HG02885 (cell line): ENCODE data around the gene ALOX5.

Source experiments
- ATAC-seq: cut with Tn5 transposase; IDR thresholded peaks from one replicate; pipeline ENCODE4 v1.9.1; 2021; ENCODE audit warnings: mild to moderate bottlenecking; ENCODE audit not compliant: unreplicated experiment, poor library complexity

The ALOX5 gene

DNA sequence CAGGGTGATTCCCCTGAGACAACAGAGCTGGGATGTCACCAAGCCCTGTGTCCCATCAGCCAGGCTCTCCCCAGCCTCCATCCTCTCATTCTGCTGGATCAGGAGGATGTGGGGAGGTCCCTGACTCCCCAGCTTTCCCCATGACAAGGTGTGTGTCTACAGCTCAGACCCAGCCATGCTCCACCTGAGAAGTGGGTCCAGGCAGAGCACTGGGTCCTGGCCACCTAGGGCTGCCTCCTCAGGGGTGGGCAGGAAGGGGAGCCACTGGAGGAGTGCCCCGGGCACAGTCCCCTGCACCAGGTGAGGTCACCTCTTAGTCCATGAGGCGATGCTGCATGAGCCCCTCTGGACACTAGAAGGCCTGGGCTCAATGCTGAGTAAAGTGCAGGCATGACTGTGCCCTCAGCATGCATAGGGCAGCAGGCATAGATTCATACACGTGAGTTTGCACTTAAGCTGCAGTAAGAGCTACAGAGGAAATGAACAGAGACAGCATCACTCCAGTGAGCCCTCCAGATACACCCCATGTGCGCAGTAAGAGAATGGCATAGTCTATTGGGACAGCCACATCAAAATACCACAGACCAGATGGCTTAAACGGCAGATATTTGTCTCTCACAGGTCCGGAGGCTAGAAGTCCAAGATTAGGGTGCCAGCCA lies 48.3 kb downstream of the ALOX5 start:
- no peak for ATAC-seq

DNA sequence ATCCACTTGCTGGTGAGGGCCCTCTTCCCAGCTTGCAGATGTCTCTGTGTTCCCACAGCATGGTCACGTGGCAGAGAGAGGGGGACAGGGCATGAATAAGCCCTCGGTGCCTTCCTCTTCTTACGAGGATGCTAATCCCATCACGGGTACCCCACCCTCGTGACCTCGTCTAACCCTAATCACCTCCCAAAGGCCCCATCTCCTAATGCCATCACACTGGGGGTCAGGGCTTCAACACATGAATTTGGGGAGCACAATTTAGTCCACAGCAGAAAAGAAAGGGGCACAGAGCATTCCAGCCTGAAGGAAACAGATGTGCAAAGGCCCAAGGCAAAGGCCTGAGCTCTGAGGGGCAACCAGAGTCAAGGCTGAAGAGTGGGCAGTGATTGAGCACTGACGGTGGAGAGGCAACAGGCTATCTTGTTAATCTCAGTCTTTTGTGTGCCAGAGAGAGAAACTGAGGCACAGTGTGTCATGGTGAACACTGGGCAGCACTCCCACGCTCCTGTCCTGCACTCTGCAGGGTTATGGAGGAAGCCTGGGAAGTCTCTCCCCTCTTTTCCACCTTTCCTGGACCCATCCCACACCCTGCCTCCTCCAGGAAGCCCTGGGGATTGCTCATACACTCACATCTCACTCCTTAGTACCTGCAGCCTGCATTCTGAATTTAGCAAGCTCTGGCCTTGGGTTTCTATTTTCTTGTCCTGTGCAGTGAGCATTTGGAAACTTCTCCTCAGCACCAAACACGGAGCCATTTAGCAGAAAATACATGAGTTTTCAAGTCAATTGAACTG lies 49.0 kb downstream of the ALOX5 start:
- no peak for ATAC-seq

DNA sequence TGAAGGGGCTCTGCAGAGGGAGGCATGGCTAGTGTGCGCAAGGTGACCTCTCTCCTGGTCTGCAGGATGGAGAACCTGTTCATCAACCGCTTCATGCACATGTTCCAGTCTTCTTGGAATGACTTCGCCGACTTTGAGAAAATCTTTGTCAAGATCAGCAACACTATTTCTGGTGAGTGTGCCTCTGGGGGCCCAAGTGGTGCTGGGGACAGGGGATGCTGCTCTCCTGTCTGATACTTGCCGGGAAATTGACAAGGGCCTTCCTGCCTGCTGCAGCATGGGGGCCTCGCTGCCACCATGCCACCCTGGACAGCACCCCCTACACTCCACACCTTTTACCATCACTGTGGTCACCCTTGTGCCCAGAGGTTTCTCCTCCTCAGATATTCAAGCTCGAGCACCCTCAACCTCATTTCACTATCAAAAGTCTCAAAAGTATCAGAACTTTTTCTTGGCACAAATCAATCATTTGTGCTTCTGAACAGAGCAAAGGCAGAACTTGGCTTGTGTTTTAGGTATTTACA lies 50.0 kb downstream of the ALOX5 start:
- ATAC-seq: no peak

DNA sequence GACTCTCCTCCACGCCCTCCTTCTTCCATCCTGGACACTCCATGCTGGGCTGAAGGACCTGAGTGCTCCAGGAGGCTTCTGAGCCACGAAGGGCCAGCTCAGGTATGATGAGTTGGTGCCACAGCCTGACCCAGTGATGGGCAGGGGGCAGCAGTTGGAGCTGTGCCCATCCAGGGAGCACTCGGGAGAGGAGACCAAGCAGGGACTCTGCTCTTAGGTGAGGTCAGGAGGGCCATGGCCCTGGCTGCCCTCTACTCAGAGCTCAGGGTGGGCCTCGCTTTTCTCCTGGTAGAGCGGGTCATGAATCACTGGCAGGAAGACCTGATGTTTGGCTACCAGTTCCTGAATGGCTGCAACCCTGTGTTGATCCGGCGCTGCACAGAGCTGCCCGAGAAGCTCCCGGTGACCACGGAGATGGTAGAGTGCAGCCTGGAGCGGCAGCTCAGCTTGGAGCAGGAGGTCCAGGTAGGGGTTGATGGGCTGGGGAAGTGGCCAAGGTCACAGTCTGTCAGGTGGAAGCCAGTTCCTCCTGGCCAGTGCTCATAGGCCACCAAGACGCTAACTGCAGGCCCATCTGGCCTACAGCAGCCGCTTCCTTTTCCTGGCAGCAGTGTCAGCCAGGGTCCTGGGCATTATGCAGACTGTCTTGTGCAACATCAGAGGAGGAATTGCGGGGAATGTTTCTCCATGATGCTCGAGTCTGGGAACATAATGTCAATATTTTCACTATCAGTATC lies 50.8 kb downstream of the ALOX5 start:
- no peak for ATAC-seq

DNA sequence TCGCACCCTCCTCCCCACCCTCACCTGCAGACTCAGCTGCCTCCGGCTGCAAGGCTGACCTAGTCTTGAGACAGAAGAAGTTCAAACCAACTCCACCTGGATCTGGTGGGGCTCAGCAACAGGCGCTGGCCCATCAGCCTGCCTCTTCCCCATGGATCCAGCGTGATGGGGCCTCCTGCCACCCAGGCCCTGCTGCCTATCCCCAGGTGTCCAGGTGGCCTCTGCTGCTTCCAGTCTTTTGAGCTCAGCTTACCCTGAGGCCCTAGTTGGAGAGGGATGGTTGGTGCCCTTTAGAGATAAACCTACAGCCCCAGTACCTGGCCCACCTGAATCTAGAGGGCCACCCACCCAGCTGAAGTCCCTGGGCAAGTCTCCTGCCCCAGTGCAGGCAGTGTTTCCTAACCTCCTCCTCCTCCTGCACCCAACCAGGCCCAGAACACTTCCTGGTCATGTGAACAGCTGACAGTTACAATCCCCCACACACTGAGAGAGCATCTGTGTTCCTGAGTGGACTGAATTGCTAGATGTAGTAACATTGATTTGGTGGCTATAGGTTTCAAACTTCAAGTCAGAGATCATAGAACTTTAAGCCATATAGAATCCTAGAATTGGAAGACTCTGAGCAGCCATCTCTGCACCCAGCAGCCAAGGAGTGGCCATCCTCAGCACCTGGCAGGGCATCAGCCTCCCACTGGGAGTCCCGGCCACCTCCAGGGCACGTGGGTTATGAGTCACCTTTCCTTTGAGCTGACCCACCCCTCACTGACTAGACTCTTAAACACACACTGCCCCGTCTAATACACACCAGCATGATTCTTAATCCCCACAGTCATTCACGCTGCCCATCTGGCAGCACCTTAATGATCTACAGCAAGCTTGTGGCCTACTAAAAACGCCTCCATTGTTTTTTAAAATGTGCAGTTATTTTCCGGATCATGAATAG lies 51.9 kb downstream of the ALOX5 start:
- no peak for ATAC-seq

DNA sequence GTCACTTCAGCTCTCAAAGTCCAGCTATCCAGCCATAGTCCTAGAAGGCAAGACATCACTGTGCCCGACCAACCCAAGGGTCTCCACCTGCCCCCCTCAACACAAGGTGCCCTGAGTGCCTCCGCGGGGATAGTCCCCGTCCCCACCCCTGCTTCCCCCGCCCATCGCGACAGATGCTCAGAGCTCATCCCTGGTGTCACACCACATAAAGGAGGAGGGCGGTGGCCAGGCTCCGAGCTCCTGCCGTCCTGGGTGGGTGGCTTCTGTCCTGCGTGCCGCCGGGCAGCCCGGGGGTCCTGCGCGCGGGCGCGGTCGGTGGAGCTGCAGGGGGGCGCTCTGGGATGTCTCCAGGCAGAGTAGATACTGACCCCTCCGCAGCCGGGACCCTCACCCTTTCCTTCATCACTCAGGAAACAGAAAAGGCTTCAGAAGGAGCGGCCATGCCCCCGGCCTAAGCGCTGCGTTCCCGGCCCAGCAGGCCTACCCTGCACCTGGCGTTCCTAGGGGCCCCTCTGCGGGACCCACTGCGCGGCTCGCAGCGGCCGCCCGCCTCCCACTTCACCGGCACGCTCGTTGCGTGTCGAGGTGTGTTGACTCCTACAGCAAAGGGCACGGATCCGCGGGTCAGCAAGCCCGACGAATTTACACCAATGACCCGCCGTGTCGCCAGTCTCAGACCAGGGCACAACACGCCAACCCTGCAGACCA lies 53.4 kb downstream of the ALOX5 start:
- no peak for ATAC-seq

DNA sequence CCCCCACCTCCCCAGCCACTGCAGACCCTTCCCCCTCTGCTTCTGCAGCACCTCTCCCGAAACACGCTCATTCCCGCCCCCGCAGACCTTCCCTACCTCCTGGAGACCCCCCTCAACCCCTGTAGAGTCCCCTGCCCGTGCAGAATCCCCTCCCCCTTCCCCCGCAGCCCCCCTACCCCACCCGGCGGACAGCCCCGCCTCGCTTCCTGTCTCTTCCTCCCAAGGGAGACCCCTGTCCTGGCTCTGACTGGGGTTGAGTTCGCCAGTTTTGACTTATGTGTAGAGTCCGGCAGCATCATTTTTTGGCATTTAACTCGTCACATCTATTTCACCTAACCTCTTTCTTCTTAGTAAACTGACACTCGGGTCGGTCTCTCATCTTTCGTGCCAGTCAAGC lies 54.0 kb downstream of the ALOX5 start:
- ATAC-seq: no peak

DNA sequence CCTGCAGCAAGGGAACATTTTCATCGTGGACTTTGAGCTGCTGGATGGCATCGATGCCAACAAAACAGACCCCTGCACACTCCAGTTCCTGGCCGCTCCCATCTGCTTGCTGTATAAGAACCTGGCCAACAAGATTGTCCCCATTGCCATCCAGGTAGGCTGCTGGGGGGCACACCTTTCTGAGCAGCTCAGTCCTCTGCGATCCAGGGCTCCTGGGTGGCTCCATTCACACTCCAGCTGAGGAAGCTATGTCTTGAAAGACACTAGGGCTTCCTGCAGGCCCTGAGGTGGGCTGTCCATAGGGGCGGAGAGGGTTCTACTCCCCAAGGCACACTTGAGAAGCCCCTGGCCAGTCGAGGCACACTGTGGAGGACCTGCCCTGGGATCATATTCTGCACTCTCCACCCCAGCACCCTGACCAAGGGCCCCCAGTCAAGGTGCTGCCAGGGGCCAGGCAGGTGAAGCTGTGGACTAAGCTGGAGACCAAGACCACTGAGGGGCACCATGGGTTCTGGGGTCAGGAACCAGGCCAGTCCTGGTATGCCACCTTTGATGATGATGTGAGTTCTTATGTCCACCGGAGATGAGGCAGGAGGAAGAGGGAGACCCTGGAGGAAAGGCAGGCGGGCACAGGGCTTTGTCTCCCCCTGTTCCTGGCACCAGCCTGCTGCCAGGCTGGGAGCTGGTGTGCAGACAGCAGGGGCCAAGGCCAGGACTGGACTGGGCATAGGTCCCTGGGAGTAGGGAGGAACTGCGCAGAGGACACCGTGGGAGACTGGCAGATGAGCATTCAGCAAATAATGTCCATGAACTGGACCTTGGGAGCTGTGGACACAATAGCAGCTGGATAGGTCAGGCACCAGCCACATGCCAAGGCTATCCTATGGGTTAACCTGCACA lies 54.8 kb downstream of the ALOX5 start:
- ATAC-seq: no peak

DNA sequence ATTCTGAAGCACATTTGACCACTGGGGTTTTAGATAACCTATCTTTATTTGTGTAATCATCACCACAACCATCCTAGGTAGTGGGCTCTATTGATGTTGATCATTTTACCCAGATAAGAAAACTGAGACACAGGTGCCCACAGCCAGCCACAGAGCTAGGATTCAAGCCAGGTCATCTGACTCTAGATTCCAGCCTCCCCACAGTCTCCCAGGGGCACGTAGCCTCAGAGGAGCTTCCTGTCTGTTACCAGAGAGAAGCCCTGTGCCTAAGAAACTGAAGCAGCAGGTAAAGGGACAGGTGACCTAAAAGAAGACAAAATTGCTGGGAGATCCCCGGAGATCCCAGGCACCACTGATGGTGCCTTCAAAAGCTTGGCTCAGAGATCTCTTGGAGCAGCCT lies 55.8 kb downstream of the ALOX5 start:
- no peak for ATAC-seq

DNA sequence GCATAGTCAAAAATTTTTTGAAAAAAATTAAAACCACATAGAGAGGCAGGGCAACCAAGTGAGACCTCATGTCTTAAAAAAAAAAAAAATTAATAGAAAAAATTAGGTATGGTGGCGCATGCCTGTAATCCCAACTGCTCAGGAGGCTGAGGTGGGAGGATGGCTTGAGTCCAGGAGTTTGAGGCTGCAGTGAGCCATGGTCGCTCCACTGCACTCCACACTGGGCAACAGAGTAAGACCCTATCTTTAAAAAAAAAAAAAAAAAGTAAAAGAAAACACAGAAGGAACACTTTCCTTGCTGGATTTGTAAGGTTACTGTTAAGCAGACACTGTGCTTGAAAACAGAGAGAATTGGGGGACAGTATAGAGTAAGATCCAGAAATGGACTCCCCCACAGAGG lies 58.1 kb downstream of the ALOX5 start:
- ATAC-seq: no peak

DNA sequence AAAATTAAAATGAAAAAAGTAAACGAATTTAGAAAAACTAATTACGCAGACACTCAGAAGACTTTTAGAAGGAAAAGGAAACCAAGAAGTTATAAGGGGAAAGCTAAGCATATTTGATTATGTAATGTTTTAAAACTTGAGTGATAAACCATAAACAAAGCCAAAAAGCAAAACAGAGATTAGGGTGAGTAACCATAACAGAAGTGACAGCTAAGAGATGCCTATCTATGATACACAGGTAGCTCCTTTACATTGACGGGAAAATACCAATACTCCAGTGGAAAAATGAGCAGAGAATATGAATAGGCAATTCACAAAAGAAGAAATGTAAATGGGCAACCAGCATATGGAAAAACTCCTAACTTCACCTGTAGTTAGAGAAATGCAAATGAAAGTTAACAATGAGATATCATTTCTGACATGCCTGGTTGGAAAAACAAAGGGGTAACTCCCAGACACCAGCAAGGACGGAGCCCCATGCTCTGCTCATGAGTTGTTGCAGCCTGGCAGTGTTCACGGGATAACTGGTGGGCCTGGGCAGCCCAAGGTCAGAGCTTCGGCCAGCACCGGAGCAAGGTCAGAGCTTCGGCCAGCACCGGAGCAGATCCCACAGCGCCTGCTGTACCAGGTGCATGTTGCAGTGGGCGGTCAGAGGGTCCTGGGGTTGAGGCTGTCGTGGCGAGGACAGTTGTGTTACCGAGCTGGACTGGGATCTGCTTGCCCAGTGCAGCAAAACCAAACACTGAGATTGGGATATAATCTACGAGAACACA lies 58.9 kb downstream of the ALOX5 start:
- no peak for ATAC-seq

DNA sequence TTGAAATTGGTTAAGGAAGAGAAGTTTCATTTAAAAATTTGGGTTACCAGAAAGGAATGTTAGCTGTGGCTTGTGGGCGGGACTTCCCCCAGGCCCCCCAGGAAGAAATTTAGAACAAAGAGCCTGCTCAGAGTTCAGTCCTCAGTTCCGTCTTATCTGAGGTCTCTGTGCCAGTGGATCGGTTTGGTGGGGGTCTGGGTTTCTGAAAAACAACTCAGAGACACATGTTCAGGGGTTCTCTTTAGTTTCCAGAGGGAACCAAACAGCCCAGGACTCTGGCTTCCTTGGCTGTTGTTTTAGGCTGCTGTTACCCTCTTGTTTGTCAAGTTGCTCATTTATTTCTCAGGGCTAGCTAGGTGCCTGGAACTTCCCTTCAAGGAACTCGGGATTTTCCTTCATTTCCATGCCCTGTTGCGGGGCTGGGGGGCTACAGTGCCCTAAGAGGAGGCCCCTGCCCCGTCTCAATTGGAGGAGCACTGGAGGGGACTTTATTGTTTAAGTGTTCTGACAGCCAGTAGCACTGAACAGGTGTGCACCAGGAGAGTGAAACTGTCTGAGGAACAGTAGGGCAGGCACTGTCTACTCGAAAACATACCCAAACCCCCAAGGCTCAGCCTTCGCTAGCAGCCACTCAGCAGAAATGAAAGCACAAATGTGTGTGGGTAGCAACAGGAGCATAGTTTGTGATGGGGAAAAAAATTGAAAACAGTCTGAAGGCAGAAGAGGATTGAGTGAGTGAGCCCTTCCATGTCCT lies 59.9 kb downstream of the ALOX5 start:
- peak; percentile 87 for ATAC-seq

DNA sequence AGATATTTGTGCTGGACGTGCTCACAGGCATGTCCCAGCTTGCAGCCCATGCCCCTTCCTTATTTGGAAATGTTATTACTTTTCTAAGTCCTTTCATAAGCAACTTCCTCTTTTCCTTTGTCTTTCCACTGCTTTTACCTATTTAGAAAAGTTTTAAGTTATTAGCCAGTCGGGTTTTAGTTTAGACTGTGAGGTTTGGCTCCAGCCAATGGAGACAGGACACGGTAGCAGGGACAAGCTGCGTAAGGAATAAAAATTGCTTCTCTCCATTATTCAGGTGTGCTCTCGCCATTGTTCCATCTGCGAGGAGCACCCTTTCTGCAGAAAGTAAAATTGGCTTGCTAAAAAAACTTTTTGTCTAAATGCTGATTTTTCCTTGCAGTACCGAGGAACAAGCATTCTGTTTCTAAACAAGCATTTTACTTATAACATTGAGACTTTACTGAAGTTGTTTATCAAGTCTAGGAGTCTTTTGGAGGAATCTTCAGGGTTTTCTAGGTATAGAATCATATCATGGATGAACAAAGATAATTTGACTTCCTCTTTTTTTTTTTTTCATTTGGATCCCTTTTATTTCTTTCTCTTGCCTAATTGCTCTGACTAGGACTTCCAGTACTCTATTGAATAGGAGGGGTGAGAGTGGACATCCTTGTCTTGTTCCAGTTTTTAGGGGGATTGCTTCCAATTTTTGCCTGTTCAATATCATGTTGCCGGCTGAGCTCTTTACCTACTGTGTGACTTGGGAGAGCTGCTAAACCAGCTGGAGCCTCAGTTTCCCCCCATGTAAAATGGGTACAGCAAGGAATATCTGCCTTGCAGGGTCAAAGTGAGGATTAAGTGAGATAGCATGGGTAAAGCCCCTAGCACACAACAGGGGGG lies 63.8 kb downstream of the ALOX5 start:
- ATAC-seq: no peak

DNA sequence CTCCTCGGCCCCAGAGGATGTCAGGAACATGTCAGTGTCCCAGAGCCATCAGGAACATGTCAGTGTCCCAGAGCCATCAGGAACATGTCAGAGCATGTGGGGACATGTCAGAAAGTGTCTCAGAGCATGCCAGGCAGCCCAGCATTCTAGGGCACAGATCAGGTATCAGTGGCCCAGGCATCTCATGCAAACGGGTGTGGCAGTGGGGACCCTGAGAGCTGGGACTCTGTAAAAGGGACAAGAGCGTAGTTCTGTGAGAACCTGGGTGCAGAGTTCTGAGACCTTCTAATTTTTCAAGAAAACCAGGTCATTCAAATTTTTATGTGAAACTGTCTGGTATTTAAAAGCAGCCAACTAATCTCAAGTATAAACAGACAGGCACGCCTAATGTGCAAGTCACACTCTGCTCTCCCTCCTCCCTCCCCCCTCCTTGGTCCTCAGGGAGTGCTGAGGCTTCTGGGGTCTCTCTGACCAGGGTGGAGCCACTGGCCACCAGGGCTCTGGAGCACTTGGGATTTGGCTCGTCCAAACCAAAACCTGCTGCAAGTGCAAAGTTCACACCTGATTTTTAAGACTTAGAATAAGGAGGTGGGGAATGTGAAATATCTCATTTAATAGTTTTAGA lies 64.6 kb downstream of the ALOX5 start:
- ATAC-seq: no peak

DNA sequence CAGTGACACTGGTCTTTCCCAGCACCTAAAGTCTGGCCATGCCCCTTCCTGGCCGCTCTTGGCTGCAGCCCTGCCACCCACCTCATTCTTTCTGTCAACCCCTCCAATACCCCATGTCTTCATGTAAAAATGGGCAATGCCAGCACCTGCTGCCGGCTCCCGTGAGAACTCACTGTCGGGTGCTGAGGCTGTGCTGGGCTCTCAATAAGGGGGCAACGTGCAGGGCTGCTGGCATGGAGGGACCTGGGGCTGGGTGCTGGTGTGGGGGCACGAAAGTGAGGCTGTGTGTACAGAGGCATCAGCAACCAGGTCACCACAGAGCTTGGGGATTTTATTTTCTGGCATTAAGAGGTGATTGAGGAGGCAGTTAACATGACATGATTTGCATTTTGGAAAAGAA lies 65.3 kb downstream of the ALOX5 start:
- no peak for ATAC-seq

DNA sequence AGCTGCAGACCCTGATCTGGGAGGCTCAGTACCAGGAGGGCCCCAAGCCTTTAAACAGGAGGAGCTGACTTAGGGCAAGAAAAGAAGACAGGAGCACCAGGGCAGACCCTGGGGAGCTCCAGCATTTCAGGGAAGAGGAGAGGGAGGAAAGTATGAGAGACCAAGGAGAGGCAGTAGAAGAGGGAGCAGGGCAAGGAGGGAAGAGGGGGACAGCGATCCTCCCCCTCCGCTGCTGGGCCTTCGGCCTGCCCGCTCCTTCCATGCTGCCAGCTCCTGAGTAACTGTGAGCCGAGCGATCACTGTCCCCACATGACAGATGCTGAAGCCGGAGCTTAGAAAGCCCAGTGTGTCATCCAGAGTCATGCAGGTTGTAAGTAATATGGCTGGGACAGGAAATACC lies 65.9 kb downstream of the ALOX5 start:
- no peak for ATAC-seq
